HG03575 (cell line): Measurements from ENCODE around the gene BCL11A.

Experiments used
- ATAC-seq: cut with Tn5 transposase; IDR thresholded peaks from one replicate; pipeline ENCODE4 v1.9.1; 2021; ENCODE audit not compliant: unreplicated experiment, insufficient number of reproducible peaks, low FRiP score; ENCODE audit errors: extremely low read depth

The BCL11A gene

GRCh38 chr2:60516383-60516811, 37.1 kb downstream of the BCL11A start:
- no peak for ATAC-seq

DNA sequence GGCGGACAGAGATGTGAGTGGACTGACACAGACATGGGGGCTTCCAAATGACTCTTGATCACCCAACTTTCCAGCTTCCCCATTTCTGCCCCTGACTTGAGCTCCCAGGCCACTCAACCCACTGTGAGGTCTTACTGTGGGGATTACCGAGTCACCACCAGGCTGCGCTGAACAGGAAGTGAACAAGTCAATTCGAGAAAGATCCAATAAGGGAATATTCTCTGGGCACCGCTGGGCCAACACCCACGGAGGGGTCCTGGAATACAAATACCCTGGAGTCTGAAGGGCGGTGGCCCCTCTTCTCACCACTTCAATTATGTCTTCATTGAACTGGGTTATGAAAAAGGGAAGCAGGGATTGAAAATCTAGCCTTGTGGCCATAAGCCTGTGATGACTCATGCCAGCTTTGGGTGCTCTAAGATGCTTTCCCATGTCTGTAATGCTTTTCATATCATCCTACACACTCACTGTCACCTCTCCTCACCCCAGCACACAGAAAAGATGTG, 37.7 kb downstream of the BCL11A start:
- ATAC-seq = peak; percentile 84

- no peak for ATAC-seq
Observed at GRCh38 chr2:60513996-60514395, 39.5 kb downstream of the BCL11A start.

DNA sequence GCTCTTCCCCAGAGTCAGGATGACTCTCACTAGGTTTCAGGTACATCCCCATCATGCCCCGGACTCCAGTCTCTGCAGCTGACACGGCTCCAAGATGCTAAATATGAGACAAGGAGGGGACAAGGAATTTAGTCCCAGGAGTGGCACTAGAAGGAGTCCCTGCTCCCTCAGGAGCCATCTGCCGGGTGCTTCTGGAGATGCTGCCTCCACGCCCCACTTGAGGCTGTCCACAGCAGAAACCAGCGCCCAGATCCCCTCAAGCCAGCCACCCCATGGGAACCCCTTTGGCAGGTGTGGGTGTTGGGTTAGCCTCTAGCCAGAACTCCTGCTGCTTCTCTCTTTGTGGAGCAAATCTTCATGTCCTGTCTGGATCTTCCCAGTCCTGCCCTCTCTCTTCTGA, 40.3 kb downstream of the BCL11A start:
- ATAC-seq = no peak

DNA sequence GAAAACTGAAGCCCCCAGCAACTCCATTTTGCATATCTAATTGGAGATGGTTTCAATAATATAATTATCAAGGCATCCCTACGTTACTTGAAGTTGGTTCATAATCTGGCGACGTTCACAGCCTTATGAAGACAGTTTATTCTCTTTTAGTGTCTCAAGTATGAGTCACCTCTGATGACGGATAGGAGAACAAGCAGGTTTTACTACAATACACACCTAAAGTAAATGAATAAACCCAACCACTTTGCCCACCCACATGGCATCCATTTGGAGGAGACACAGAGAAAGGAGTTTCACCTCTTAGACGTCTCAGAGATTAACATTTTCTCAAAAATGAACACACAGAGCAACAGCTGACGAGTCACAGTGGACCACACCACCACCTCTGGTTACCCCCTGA, 40.8 kb downstream of the BCL11A start:
- no peak for ATAC-seq

DNA sequence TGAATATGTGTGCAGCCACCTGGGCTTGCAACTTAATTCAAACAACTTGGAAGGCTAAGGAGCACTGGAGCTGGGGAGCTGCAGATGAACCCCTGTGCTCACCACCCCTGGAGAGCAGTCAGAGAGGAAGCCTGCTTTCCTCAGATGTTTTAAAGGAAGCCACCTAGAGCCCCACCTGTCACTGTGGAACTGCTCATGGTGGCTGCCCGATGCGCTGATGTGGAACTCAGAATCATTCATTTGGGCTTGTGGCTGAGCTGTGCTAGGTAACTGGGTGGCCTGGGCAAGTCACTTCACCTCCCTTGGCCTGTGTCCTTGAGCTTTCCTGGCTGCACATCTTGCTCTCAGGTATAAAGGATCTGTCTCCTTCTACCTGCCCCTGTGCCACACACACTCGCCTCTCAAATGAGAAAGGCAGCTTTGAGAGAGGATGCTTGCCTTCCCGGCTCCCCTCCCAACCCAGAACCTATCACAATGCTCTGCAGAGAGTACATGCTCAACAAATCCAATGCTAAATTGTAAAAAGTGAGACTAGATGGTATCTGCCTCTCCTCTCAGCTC, 41.3 kb downstream of the BCL11A start:
- ATAC-seq = no peak

- ATAC-seq = no peak
Observed at GRCh38 chr2:60510713-60511112, 42.7 kb downstream of the BCL11A start.

- ATAC-seq = no peak
Observed at GRCh38 chr2:60509066-60509465, 44.4 kb downstream of the BCL11A start.

- no peak for ATAC-seq
Observed at GRCh38 chr2:60508339-60508917, 45.0 kb downstream of the BCL11A start.

GRCh38 chr2:60507211-60507965, 46.1 kb downstream of the BCL11A start:
- ATAC-seq = no peak

- no peak for ATAC-seq
Observed at GRCh38 chr2:60505880-60506260, 47.6 kb downstream of the BCL11A start.

DNA sequence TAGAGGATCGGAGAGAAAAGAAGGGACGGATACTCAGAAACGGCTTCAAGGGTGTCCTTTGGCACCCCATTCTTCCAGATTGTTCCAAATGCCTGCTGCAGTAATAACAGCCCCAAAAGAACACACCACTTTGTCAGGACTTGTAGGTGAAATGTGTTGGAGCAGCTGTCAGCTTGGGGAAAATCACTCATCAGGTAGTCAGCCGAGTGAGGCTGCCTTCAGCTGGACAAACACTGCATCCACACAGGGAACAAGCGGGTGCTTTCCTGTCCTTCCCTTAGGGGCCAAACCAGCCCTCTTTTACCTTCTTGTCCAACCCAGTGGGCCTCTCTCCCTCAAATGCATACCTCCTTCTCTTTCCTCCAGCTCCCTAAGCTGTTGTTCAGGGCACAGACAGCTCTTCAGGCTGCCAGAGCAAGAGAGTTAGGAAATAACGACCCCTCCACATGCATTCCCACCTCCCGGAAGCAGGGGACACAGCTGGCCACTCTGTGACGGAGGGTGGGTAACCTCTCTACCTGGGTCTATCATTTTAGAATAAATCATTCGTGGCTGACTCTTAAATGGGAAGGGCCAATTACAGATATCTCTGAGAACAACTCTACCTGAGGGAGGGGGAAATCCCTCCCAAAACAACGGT, 48.1 kb downstream of the BCL11A start:
- ATAC-seq = no peak

DNA sequence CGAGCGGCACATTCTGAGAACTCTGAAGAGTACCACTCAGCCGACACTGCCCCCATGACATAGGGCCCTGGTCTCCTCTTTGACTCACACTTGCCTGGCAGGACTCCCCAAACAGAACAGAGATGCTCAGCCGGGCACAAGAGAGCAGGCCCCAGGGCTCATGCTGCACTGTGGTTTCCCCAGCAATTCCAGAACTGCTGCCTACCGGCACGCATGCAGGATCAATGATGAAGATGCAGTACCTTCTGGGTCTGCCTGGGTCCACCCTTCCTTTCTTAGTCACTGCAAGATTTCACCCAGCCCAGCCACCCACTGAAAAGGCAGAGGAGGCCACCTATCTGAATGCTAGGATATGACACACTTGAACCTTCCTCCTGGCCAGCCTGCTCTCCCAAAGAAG, 49.4 kb downstream of the BCL11A start:
- no peak for ATAC-seq

- ATAC-seq = no peak
Observed at GRCh38 chr2:60502144-60502543, 51.3 kb downstream of the BCL11A start.

- ATAC-seq = no peak
Observed at GRCh38 chr2:60500861-60501260, 52.6 kb downstream of the BCL11A start.

DNA sequence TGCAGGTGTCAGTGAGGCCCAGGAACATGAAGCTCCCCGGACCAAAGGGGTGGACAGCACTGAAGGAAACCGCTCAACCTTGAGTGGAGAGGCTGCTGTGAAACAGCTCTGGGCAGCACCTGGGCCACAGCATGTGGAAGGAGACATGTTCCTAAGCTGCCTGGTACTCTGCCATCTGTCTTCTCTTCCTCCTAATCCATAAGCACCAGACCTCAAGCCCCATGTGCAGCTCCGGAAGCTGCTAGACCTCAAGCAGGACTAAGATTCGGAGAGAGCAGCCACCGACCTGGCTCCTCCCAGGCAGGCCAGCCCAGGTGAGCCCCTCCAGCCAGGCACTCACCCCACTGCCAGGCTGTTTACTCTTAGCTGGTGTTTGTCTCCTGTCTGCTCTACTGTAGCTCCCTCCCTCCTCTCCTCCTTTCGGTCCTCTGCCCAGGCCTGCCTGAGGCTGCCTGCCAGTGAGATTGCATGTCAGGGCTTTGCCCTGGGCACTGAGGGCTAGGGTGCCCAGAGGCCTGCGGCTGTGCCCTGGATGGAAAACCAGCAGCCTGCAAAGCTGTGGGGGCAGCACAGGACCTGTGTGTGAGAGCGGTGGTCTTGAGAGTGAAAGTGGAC, 53.7 kb downstream of the BCL11A start:
- no peak for ATAC-seq

GRCh38 chr2:60498816-60499429, 54.5 kb downstream of the BCL11A start:
- no peak for ATAC-seq

GRCh38 chr2:60498127-60498815, 55.2 kb downstream of the BCL11A start:
- ATAC-seq = no peak

- no peak for ATAC-seq
Observed at GRCh38 chr2:60497500-60497899, 56.0 kb downstream of the BCL11A start.
